Measurements from ENCODE around the gene NR2E3.

Gene NR2E3

GRCh38 chr15:71791975-71792374, 18.4 kb upstream of the NR2E3 start:
- DNase-seq (ENCODE audit: low spot score): no peak

DNA sequence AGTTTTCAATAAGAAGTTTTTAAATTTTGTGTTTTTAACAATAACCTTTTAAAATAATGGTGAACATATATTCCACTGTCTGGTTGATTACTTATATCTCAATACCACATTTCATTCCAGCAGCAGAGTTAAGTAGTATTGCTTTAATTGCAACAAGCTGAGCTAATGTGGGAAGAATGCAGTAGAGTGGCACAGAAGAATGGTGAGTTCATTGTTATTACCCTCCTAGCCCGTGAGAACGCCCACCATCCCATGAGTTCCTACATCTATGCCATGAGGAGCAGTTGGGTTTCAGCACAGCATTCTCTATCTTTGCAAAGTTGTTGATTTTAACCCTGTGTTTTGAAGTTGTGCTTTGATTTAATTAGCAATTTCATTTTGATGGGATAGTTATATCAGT, 17.8 kb upstream of the NR2E3 start:
- DNase-seq (ENCODE audit: low spot score): no peak

- no peak for DNase-seq (ENCODE audit: low spot score)
Measured at GRCh38 chr15:71798641-71799040, 11.7 kb upstream of the NR2E3 start.

DNA sequence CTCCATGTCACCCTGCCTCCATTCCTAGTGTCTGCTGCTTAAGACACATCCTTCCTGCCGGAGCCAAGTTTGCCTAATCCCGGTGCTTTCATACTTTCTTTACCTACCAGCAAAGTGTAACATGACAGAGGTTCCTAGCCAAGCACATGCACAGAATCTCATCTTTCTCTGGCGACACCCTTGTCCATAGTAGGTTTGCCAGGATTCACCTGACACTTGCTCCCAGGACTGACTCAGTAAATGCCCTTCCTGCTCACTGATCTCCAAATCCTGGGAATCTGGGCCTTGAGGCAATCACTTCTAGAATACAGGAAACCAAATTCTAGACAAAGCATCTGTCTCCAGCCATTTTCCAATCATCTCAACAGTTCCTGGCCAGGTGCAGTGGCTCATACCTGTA, 10.2 kb upstream of the NR2E3 start:
- no peak for DNase-seq (ENCODE audit: low spot score)

DNA sequence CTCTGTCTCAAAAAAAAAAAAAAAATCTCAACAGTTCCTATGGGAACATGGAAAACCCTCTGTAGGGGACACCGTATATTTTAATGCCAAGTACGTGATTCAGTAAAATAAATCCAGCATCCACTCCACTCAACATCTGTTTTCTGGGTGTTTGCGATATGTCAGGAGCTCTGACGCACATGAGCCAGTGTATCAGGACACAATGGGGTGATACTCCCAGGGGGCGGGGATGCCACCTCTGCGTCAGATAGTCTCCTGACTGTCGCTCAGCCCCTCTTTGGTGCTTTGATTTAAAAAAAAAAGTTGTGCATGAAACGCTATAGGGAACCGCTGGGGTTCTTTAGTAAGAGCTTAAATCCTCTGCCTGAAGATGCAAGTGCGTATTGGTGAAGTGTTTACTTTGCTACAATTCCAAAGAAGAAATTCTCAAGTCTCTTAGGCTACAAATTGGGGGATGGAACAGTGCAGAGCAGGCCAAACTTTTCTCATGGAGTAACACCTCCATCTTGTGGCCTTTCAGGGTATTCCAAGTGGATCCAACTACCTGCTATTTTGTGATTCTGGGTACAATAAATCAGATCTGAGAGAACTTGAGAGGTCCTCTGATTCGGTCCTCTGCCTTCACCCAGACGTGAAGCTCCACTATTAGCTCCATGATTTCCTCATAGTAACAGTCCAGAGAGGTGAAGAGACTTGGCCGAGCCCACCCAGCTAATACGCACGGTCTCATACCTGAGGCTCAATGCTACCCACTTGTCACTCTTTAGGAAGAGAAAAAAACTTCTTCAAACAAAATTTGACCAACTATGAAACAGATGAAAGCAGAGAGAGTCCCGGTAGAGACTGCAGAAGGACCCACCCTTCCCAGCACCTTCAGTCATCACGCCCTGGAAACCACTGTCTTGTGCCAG, 9.3 kb upstream of the NR2E3 start:
- DNase-seq (ENCODE audit: low spot score): no peak

DNA sequence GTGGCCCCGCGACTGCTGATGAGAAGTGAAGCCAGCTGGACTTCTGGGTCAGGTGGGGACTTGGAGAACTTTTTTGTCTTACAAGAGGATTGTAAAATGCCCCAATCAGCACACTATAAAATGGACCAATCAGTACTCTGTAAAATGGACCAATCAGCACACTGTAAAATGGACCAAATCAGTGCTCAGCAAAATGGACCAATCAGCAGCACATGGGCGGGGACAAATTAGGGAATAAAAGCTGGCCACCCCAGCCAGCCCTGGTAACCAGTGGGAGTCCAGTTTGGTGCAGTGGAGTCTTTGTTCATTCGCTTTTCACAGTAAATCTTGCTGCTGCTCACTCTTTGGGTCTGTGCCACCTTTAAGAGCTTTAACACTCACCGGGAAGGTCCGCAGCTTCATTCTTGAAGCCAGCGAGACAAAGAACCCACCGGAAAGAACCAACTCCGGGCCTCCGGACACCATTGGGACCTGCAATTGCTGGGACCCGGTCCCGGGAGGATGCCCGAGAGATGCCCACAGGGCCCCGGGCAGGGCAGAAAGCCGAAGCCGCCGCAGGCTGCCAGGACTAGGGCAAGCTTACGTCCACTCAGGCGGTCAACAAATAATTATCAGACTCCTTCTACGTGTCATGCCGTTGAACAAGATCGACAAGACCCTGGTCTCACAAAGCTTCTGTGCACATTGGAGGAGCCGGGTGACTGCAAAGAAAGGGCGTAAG, 8.3 kb upstream of the NR2E3 start:
- no peak for DNase-seq (ENCODE audit: low spot score)

DNA sequence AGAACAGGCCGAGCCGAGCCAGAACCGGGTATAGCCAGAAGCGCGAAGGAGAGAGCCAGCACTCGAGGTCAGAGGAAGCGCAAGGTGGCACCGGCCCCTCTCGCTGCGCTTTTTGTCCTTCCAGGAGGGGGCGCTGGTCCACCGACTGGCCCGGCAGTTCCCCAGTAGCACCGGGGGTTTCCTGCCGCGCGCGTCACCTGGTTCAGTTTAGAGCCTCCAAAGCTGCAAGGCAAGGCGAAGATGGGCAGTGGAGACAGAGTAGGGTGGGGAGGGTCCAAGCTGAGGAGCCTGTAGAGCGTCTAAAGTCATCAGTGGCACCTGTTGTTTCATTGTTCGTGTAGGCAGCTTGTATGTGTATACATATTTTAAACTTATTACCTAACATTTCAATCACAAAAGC, 7.6 kb upstream of the NR2E3 start:
- no peak for DNase-seq (ENCODE audit: low spot score)

DNA sequence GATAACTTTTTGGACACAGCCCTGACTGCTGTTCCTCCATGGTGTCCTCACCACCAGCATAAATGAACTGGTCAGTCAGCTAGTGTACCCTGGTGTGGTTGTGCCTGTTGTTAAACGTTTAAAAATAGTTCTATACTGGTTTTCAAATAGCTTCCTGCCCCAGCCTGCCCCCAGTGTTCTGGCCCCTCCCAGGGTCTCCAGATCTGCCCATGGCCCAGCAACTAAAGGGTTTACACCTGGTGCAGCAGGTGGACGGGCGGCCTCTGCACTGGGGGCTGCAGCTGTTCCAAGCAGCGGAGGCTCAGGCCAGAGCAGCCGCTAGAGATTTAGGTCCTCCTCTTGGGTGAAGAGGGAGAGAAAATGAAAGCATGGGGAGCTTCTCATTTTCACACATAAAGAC, 6.1 kb upstream of the NR2E3 start:
- DNase-seq (ENCODE audit: low spot score): no peak

GRCh38 chr15:71804695-71805470, 5.5 kb upstream of the NR2E3 start:
- no peak for DNase-seq (ENCODE audit: low spot score)

DNA sequence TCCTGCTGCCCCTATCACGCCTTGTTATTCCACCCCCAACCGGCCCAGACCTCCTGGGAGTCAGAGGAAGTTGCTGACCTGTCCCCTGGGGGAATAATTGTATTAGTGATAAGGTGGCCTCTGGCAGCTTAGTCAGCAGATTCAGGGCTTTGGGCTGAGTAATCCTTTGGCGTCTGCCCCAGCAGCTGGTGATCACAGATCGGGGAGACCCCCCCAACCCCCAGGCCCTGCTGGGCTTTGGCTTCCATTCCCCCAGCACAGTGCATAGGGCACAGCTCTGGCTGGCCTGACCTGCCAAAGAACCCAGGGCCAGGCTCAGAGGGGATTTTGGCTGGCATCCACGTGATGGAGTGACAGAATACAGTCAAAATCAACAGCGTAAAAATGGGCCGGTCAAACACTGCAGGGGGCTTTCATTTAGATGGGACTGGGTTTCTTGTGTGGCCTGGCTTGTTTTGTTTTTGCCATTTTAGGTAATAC, 3.9 kb upstream of the NR2E3 start:
- no peak for DNase-seq (ENCODE audit: low spot score)

DNA sequence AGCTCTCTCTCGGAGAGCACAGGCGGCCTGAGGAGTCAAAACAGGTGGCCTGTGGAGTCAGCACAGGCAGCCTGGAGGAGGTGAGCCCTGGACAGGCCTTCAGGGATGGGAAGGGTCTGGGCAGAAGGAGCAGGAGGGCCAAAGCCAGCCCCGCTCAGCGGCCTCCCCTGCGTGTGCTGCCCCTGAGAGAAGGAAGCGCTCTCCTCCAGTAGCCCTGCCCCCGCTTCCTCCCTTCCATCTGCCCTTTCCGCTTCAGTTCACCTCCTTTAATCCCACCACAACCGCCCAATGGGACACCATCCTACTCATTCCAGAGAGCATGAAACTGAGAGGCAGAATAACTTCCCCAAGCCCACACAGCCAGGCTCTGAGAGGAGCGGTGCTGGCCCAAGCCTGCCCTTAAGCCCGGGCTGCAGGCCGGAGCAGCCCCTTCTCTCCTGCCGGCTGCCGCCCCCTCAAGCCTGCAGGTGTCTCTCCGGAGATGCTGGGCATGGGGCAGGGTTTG, 3.2 kb upstream of the NR2E3 start:
- no peak for DNase-seq (ENCODE audit: low spot score)

GRCh38 chr15:71807691-71808091, 2.7 kb upstream of the NR2E3 start:
- DNase-seq (ENCODE audit: low spot score): no peak

- DNase-seq (ENCODE audit: low spot score): no peak
Measured at GRCh38 chr15:71808311-71809020, 1.9 kb upstream of the NR2E3 start.

- no peak for DNase-seq (ENCODE audit: low spot score)
Measured at GRCh38 chr15:71809346-71809745, 1.0 kb upstream of the NR2E3 start.

DNA sequence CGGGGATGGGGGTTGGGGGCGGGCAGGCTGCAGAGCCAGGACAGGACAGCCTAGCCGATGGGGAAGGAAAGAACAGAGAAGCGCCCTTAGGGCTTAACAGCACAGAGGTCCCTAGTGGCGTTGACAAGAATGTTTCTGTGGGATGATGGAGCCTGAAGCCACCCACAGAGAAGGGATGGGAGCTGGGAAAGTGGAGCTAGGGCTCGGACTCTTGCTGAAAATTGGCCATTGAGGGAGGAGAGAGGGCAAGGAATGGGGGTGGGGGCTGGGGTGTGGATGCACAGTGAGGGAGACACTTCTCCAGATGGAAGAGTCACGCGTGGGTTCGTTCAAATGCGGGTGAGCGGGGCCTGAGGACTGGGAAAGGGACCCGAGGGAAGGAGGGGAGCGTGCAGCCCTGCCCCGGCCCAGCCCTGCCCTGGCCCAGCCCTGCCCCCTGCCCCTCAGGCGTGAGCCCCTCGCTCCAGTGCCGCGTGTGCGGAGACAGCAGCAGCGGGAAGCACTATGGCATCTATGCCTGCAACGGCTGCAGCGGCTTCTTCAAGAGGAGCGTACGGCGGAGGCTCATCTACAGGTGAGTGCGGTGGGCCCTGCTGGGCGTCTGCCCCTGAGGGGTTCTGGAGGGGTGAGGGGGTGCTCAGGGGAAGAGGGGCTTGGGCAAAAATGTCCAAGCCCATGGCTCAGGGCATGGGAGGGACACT, 832 bp downstream of the NR2E3 start:
- no peak for DNase-seq (ENCODE audit: low spot score)

- DNase-seq (ENCODE audit: low spot score): no peak
Measured at GRCh38 chr15:71811752-71812735, 1.7 kb downstream of the NR2E3 start.

DNA sequence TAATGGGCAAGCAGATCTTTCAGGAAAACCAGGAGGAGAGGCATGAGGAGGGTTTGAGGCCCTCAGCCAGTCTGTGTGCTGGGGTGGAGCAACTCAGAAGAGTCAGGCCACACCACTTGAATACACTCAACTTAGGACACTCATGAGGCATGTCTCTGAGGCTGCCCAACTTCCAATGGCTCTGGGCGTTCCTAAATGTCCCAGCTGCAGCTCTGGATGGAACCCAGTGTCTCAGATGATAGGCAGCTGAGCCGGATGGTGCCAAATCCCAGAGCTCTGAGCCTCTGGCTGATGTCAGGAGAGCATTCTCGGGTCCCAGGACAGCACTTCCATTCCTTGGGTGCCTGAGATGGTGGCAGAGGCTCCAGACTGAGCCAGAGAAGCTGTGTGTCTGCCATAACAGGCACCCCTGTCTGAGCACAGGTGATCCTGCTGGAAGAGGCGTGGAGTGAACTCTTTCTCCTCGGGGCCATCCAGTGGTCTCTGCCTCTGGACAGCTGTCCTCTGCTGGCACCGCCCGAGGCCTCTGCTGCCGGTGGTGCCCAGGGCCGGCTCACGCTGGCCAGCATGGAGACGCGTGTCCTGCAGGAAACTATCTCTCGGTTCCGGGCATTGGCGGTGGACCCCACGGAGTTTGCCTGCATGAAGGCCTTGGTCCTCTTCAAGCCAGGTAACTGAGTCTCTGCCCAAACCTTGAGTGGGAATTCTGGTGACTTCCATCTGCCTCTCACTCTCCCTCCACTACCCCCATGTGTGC, 2.8 kb downstream of the NR2E3 start:
- DNase-seq (ENCODE audit: low spot score): no peak

DNA sequence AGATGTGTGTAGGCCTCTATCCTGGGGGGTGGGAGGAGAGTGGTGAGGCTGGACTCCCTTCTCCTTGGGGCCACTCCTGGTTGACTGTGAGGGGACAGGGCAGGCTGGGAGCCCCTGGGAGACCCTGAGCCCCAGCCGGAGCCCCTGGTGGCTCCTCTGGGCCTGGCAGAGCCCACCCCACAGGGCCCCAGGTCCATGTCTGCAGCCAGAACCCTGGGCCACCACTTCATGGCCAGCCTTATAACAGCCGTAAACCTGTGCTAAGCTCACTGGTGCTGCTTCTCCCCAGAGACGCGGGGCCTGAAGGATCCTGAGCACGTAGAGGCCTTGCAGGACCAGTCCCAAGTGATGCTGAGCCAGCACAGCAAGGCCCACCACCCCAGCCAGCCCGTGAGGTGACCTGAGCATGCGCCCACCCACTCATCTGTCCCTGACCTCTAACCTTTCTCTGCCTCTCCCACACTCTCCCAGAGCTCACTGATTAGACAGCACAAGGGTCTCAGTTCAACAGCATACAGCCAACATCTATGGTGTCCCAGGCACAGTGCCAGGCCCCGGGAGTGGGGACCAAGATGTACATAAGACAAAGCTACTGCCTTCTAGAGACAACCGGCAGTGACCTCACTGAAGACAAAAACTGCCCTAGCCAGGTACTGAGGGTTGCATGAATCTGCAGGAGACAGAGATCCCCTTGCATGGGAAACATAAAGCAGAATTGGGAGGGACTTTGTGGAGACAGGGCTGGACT, 3.5 kb downstream of the NR2E3 start:
- no peak for DNase-seq (ENCODE audit: low spot score)
